KMS-11 (cell line): ENCODE measurements around the gene TARBP1.
"Not testable (repeated sequence)": the region's sequence is repeated elsewhere in the genome, so short reads cannot be mapped to it uniquely, and the experiment has no call there.

Experiments
- H2AFZ ChIP-seq: fragments of 200-600 bp; sonication (generic); 2 replicates; pipeline ENCODE4 v1.6.1; 2016; ENCODE audit warnings: antibody characterized with exemption, mixed run types, low read depth
- H3K27ac ChIP-seq: fragments of 200-600 bp; sonication (generic); 2 replicates; pipeline ENCODE4 v1.6.1; 2016; ENCODE audit warnings: mild to moderate bottlenecking, mixed run types
- H3K27me3 ChIP-seq: fragments of 200-600 bp; sonication (generic); 2 replicates; pipeline ENCODE4 v1.6.1; 2017; ENCODE audit warnings: mild to moderate bottlenecking, low read depth, mixed run types, moderate library complexity; ENCODE audit not compliant: insufficient read depth
- H3K36me3 ChIP-seq: fragments of 200-600 bp; sonication (generic); 2 replicates; pipeline ENCODE4 v1.6.1; 2017; ENCODE audit warnings: mild to moderate bottlenecking, mixed run types; ENCODE audit not compliant: insufficient read depth
- H3K4me1 ChIP-seq: fragments of 200-600 bp; sonication (generic); 2 replicates; pipeline ENCODE4 v1.6.1; 2016; ENCODE audit warnings: mild to moderate bottlenecking, low read depth, mixed run types; ENCODE audit not compliant: poor library complexity, severe bottlenecking
- H3K4me2 ChIP-seq: fragments of 200-600 bp; sonication (generic); 2 replicates; pipeline ENCODE4 v1.7.0; 2016; ENCODE audit warnings: mild to moderate bottlenecking, mixed run types
- H3K4me3 ChIP-seq: fragments of 200-600 bp; sonication (generic); IDR thresholded peaks from 2 replicates; pipeline ENCODE4 v1.6.1; 2017; ENCODE audit warnings: low read depth, low read length, mixed read lengths; ENCODE audit not compliant: insufficient read depth
- H3K79me2 ChIP-seq: fragments of 200-600 bp; sonication (generic); 2 replicates; pipeline ENCODE4 v1.6.1; 2016; ENCODE audit warnings: low read depth, mixed run types; ENCODE audit not compliant: insufficient read depth
- H3K9ac ChIP-seq: fragments of 200-600 bp; sonication (generic); 2 replicates; pipeline ENCODE4 v1.6.1; 2016; ENCODE audit warnings: mild to moderate bottlenecking, mixed run types
- H4K20me1 ChIP-seq: fragments of 200-600 bp; sonication (generic); 2 replicates; pipeline ENCODE4 v1.6.1; 2016; ENCODE audit warnings: mild to moderate bottlenecking, mixed run types; ENCODE audit not compliant: insufficient read depth
- CTCF ChIP-seq: fragments of 200-600 bp; sonication (generic); conservative IDR thresholded peaks from 2 replicates; pipeline ENCODE4 v1.6.1; 2017; ENCODE audit warnings: low read depth, mild to moderate bottlenecking, antibody characterized with exemption, low read length, moderate library complexity, mixed read lengths

Gene TARBP1

GRCh38 chr1:234406871-234407270 lies 72.1 kb downstream of the TARBP1 start:
- Histone ChIP-seq H3K4me2 (no peak overlapping the region), H3K27me3 (no peaks in the 10 kb centered on the region), H2AFZ (no peak overlapping the region), H3K4me3 (no peak overlapping the region), H3K4me1 (no peaks in the 10 kb centered on the region), H3K9ac (no peak overlapping the region), H4K20me1 (no peaks in the 10 kb centered on the region), H3K36me3 (no peaks in the 10 kb centered on the region; the same call in 1 of the 2 replicates), H3K27ac (no peak overlapping the region), H3K79me2 (no peaks in the 10 kb centered on the region)
- TF ChIP-seq CTCF, result no peak

GRCh38 chr1:234405676-234406075 lies 73.3 kb downstream of the TARBP1 start:
- H3K4me3 ChIP-seq, result no peak overlapping the region
- no peaks in the 10 kb centered on the region for H3K36me3 ChIP-seq
- H3K4me1 ChIP-seq, result peaks cover 10% of the 10 kb centered on the region
- no peak for TF ChIP-seq CTCF
- H4K20me1 ChIP-seq, result no peaks in the 10 kb centered on the region
- no peak overlapping the region for H3K27ac ChIP-seq
- H3K9ac ChIP-seq, result no peak overlapping the region
- no peaks in the 10 kb centered on the region for H3K27me3 ChIP-seq
- H3K4me2 ChIP-seq, result no peak overlapping the region
- H2AFZ ChIP-seq, result no peak overlapping the region
- H3K79me2 ChIP-seq, result no peaks in the 10 kb centered on the region

- TF ChIP-seq CTCF, result no peak
- Histone ChIP-seq H3K27ac (no peak overlapping the region), H2AFZ (no peak overlapping the region)
These were observed 76.0 kb downstream of the TARBP1 start for GRCh38 chr1:234402939-234403338.

GRCh38 chr1:234401658-234402057 lies 77.3 kb downstream of the TARBP1 start:
- H3K9ac ChIP-seq, result no peak overlapping the region
- no peak overlapping the region for H3K4me2 ChIP-seq
- H2AFZ ChIP-seq, result no peak overlapping the region
- no peak overlapping the region for H3K4me3 ChIP-seq
- H3K4me1 ChIP-seq, result peaks cover 16% of the 10 kb centered on the region
- no peak overlapping the region; the same call in 1 of the 2 replicates for H3K27ac ChIP-seq
- no peaks in the 10 kb centered on the region for H3K79me2 ChIP-seq
- no peaks in the 10 kb centered on the region for H3K36me3 ChIP-seq
- no peak for TF ChIP-seq CTCF
- no peaks in the 10 kb centered on the region for H3K27me3 ChIP-seq
- H4K20me1 ChIP-seq, result no peaks in the 10 kb centered on the region

More at GRCh38 chr1:234402939-234403338, 76.0 kb downstream of the TARBP1 start:
- Histone ChIP-seq H3K9ac (no peak overlapping the region), H4K20me1 (no peaks in the 10 kb centered on the region), H3K4me3 (no peak overlapping the region), H3K79me2 (no peaks in the 10 kb centered on the region), H3K4me1 (peaks cover 16% of the 10 kb centered on the region), H3K36me3 (no peaks in the 10 kb centered on the region), H3K27me3 (no peaks in the 10 kb centered on the region), H3K4me2 (no peak overlapping the region)

- no peak for TF ChIP-seq CTCF
- H3K4me2 ChIP-seq, result peak overlapping the region; percentile 43
- peak overlapping the region; percentile 19; the same call in 1 of the 2 replicates for H3K27ac ChIP-seq
- H3K27me3 ChIP-seq, result no peaks in the 10 kb centered on the region
- no peak overlapping the region for H2AFZ ChIP-seq
- no peak overlapping the region for H3K9ac ChIP-seq
- no peaks in the 10 kb centered on the region for H3K79me2 ChIP-seq
- H3K36me3 ChIP-seq, result no peaks in the 10 kb centered on the region
- peaks cover 16% of the 10 kb centered on the region for H3K4me1 ChIP-seq
- no peak overlapping the region for H3K4me3 ChIP-seq
- H4K20me1 ChIP-seq, result no peaks in the 10 kb centered on the region
These were observed 78.2 kb downstream of the TARBP1 start for GRCh38 chr1:234400773-234401172.

GRCh38 chr1:234399515-234399914 lies 79.5 kb downstream of the TARBP1 start:
- peaks cover 16% of the 10 kb centered on the region for H3K4me1 ChIP-seq
- H3K4me2 ChIP-seq, H3K4me3 ChIP-seq, H3K9ac ChIP-seq, H4K20me1 ChIP-seq, H2AFZ ChIP-seq, H3K27ac ChIP-seq, H3K27me3 ChIP-seq, H3K79me2 ChIP-seq, H3K36me3 ChIP-seq: not testable (repeated sequence)
